ENCODE results near the gene PHETA1.

DNA sequence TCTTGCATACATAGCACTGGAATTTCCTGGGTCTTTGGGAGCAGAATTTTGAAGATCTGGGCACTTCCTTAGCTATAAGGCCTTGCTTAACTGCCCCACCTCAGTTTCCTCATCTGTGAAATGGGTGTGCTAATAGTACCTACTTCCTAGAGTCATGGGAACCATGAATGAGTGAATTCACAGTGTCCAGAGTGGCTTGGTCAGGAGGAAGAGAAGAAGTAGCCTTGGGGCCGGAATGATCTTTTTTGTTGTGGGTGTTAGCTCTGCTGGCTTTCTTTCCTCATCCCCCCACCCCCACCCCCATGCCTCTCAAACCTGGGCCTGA is 39.2 kb upstream of the PHETA1 start:
- TF ChIP-seq, protein P1, sequence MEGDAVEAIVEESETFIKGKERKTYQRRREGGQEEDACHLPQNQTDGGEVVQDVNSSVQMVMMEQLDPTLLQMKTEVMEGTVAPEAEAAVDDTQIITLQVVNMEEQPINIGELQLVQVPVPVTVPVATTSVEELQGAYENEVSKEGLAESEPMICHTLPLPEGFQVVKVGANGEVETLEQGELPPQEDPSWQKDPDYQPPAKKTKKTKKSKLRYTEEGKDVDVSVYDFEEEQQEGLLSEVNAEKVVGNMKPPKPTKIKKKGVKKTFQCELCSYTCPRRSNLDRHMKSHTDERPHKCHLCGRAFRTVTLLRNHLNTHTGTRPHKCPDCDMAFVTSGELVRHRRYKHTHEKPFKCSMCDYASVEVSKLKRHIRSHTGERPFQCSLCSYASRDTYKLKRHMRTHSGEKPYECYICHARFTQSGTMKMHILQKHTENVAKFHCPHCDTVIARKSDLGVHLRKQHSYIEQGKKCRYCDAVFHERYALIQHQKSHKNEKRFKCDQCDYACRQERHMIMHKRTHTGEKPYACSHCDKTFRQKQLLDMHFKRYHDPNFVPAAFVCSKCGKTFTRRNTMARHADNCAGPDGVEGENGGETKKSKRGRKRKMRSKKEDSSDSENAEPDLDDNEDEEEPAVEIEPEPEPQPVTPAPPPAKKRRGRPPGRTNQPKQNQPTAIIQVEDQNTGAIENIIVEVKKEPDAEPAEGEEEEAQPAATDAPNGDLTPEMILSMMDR (IDR thresholded peaks at IDR 0.05) = no peak
- TF ChIP-seq TCF7L2 (IDR thresholded peaks at IDR 0.05; ENCODE audit: low read depth, low read length) (no peak), POLR2AphosphoS5 (IDR thresholded peaks at IDR 0.05; ENCODE audit: low read depth, low read length) (no peak)
- TF ChIP-seq, protein P2, sequence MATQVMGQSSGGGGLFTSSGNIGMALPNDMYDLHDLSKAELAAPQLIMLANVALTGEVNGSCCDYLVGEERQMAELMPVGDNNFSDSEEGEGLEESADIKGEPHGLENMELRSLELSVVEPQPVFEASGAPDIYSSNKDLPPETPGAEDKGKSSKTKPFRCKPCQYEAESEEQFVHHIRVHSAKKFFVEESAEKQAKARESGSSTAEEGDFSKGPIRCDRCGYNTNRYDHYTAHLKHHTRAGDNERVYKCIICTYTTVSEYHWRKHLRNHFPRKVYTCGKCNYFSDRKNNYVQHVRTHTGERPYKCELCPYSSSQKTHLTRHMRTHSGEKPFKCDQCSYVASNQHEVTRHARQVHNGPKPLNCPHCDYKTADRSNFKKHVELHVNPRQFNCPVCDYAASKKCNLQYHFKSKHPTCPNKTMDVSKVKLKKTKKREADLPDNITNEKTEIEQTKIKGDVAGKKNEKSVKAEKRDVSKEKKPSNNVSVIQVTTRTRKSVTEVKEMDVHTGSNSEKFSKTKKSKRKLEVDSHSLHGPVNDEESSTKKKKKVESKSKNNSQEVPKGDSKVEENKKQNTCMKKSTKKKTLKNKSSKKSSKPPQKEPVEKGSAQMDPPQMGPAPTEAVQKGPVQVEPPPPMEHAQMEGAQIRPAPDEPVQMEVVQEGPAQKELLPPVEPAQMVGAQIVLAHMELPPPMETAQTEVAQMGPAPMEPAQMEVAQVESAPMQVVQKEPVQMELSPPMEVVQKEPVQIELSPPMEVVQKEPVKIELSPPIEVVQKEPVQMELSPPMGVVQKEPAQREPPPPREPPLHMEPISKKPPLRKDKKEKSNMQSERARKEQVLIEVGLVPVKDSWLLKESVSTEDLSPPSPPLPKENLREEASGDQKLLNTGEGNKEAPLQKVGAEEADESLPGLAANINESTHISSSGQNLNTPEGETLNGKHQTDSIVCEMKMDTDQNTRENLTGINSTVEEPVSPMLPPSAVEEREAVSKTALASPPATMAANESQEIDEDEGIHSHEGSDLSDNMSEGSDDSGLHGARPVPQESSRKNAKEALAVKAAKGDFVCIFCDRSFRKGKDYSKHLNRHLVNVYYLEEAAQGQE (IDR thresholded peaks at IDR 0.05; ENCODE audit: insufficient read depth in 1 of 2, low read depth in 2 of 2, low read length in 1 of 2) = no peak

Data from Panc1 (cell line).